ENCODE measurements around the gene NPR1. TPM values are rescaled to one million over a fixed set of nuclear protein-coding genes. Genes with fewer than 3 reads are reported as not detected.

The NPR1 gene
- total and polyA plus RNA-seq, 2 experiments from 2014 or later = 3.7 to 9.0 TPM

- Histone ChIP-seq H3K36me3 (ENCODE audit: insufficient read depth) (peaks cover 51% of the 10 kb centered on the region), H3K79me2 (replicated peaks; ENCODE audit: insufficient read depth) (peaks cover 34% of the 10 kb centered on the region), H3K27ac (ENCODE audit: low read depth) (0 out of 2 replicates have a peak overlapping the region, but pooled peaks have one; percentile 42), H4K20me1 (replicated peaks; ENCODE audit: insufficient read depth) (peaks cover 15% of the 10 kb centered on the region), H2AFZ (no peak overlapping the region), H3F3A (replicated peaks; ENCODE audit: low read depth) (peaks cover 51% of the 10 kb centered on the region), H3K4me2 (peak overlapping the region; percentile 91), H3K9me2 (ENCODE audit: insufficient read depth) (no peaks in the 10 kb centered on the region), H3K4me3 (peak overlapping the region; percentile 97), H3K4me1 (ENCODE audit: insufficient read depth) (peaks cover 4% of the 10 kb centered on the region; the same call in 1 of the 2 replicates), H3K27me3 (ENCODE audit: insufficient read depth) (no peaks in the 10 kb centered on the region)
- Mint-ChIP-seq H3K36me3 (ENCODE audit: low read depth) (peaks cover 58% of the 10 kb centered on the region), H3K27ac (no peak overlapping the region), H3K4me3 (no peak overlapping the region), H3K9me3 (no peaks in the 10 kb centered on the region; the same call in 2 of the 3 replicates), H3K4me1 (peaks cover 12% of the 10 kb centered on the region; the same call in 2 of the 3 replicates), H3K27me3 (ENCODE audit: insufficient read depth, low read depth, poor library complexity) (peaks cover 8% of the 10 kb centered on the region)
- DNase-seq (ENCODE audit: low spot score) = no peak
- TF ChIP-seq ZNF331 (CRISPR knock-in tag; IDR thresholded peaks at IDR 0.05; ENCODE audit: low read depth) (no peak), ETS1 (IDR thresholded peaks at IDR 0.05) (no peak), STAT1 (IDR thresholded peaks at IDR 0.05; ENCODE audit: unreplicated experiment) (no peak)
- no peak for ATAC-seq
Observed at GRCh38 chr1:153669606-153670005, 8.9 kb upstream of the NPR1 start.

- H3K27me3 ChIP-seq (ENCODE audit: insufficient read depth) = no peaks in the 10 kb centered on the region
- peaks cover 34% of the 10 kb centered on the region for H3K79me2 ChIP-seq (replicated peaks; ENCODE audit: insufficient read depth)
- Mint-ChIP-seq H3K27me3 (ENCODE audit: insufficient read depth, low read depth, poor library complexity) (peaks cover 8% of the 10 kb centered on the region), H3K9me3 (no peaks in the 10 kb centered on the region; the same call in 2 of the 3 replicates), H3K4me3 (no peak overlapping the region), H3K4me1 (peaks cover 12% of the 10 kb centered on the region; the same call in 2 of the 3 replicates), H3K36me3 (ENCODE audit: low read depth) (peaks cover 51% of the 10 kb centered on the region), H3K27ac (no peak overlapping the region)
- no peak overlapping the region for H2AFZ ChIP-seq
- peaks cover 4% of the 10 kb centered on the region; the same call in 1 of the 2 replicates for H3K4me1 ChIP-seq (ENCODE audit: insufficient read depth)
- peaks cover 43% of the 10 kb centered on the region for H3K36me3 ChIP-seq (ENCODE audit: insufficient read depth)
- peak overlapping the region; percentile 97 for H3K4me3 ChIP-seq
- no peaks in the 10 kb centered on the region for H3K9me2 ChIP-seq (ENCODE audit: insufficient read depth)
- ATAC-seq (no peak; the same call in 1 of the 3 replicates), DNase-seq (ENCODE audit: low spot score) (no peak)
- H3K27ac ChIP-seq (ENCODE audit: low read depth) = peak overlapping the region; percentile 65; the same call in 1 of the 2 replicates
- H4K20me1 ChIP-seq (replicated peaks; ENCODE audit: insufficient read depth) = peaks cover 8% of the 10 kb centered on the region
- peaks cover 43% of the 10 kb centered on the region for H3F3A ChIP-seq (replicated peaks; ENCODE audit: low read depth)
- peak overlapping the region; percentile 91 for H3K4me2 ChIP-seq
- TF ChIP-seq REST (IDR thresholded peaks at IDR 0.05; ENCODE audit: unreplicated experiment) (no peak), ZNF462 (CRISPR knock-in tag; IDR thresholded peaks at IDR 0.05) (no peak), ETS1 (IDR thresholded peaks at IDR 0.05) (no peak), NANOG (IDR thresholded peaks at IDR 0.05; ENCODE audit: borderline replicate concordance) (no peak), EZH2 (IDR thresholded peaks at IDR 0.05; ENCODE audit: low read depth, unreplicated experiment) (no peak), ZNF331 (CRISPR knock-in tag; IDR thresholded peaks at IDR 0.05; ENCODE audit: low read depth) (no peak), CREB1 (CRISPR knock-in tag; IDR thresholded peaks at IDR 0.05; ENCODE audit: low read depth) (no peak)
Observed at GRCh38 chr1:153670257-153670858, 8.1 kb upstream of the NPR1 start.

Measured in GM23338 (cell line).